Endothelial cell of umbilical vein (primary cell): ENCODE measurements around the gene NSD1. TPM values are rescaled to one million over a fixed set of nuclear protein-coding genes. Genes with fewer than 3 reads are reported as not detected.

Experiments used
- BruUV-seq: library from RNA; stranded (reverse); fragments of 400-500 nt; replicated peaks from 2 replicates; lab custom pipeline; 2021; lab: Mats Ljungman, UMichigan
- CTCF ChIA-PET: fragments of 300-600, 350-600 bp; sonication (Branson Sonifier 250); formaldehyde crosslinking; loops from one replicate; lab custom pipeline; 2021; ENCODE audit warnings: antibody characterized with exemption, inconsistent platforms; lab: Charles Lee
- POLR2A ChIA-PET: fragments of 300-600, 350-600 bp; sonication (Branson Sonifier 250); formaldehyde crosslinking; loops from one replicate; lab custom pipeline; 2021; ENCODE audit warnings: antibody characterized with exemption, inconsistent platforms; lab: Charles Lee
- DNase-seq: peaks from one replicate; pipeline ENCODE4 v3.0.0-alpha.2; 2011; ENCODE audit warnings: low read depth, low spot score
- FAIRE-seq: peaks from 2 replicates; lab custom pipeline; 2011; peaks lifted over from hg19 to GRCh38; lab: Jason Lieb, UNC
- H2AFZ ChIP-seq: 2 replicates; pipeline ENCODE4 v1.6.0; 2012; ENCODE audit warnings: low read depth, low read length, control low read depth, inconsistent platforms
- H3K27ac ChIP-seq: 2 replicates; pipeline ENCODE4 v1.5.1; 2011; ENCODE audit warnings: low read depth, mild to moderate bottlenecking, control low read depth, low read length, moderate library complexity; ENCODE audit not compliant: insufficient read depth
- H3K27me3 ChIP-seq, 2 experiments: 2 replicates each; pipeline versions ENCODE4 v1.6.0 to v1.6.1; 2011; ENCODE audit warnings: low read length in 2 of 2, mixed read lengths in 1 of 2; ENCODE audit not compliant: control insufficient read depth in 2 of 2, insufficient read depth in 2 of 2
- H3K36me3 ChIP-seq, 2 experiments: 2 replicates in 1 of 2; 3 replicates in 1 of 2; pipeline ENCODE4 v1.5.1; 2011; ENCODE audit warnings: low read length in 2 of 2, mild to moderate bottlenecking in 1 of 2, moderate library complexity in 1 of 2; ENCODE audit not compliant: control insufficient read depth in 2 of 2, insufficient read depth in 2 of 2; ENCODE audit errors: extremely low read depth in 1 of 2
- H3K4me1 ChIP-seq: 3 replicates; pipeline ENCODE4 v1.5.1; 2011; ENCODE audit warnings: mild to moderate bottlenecking, low read length; ENCODE audit not compliant: control insufficient read depth, insufficient read depth; ENCODE audit errors: extremely low read depth
- H3K4me2 ChIP-seq: 2 replicates; pipeline ENCODE4 v1.6.1; 2011; ENCODE audit warnings: low read length, control low read depth, mixed read lengths; ENCODE audit not compliant: insufficient read depth
- H3K4me3 ChIP-seq, 3 experiments: fragments of 200-600 bp in 1 of 3; sonication (generic), shearing (Covaris generic) in 1 of 3; replicated peaks in 1 of 3; 2 replicates each; pipeline ENCODE4 v1.5.1; 2011 to 2016; ENCODE audit warnings: control low read depth in 3 of 3, low read length in 3 of 3, mild to moderate bottlenecking in 2 of 3, inconsistent platforms in 1 of 3, low read depth in 1 of 3, moderate library complexity in 1 of 3; ENCODE audit not compliant: insufficient read depth in 1 of 3
- H3K79me2 ChIP-seq: 2 replicates; pipeline ENCODE4 v1.6.0; 2012; ENCODE audit warnings: low read length, inconsistent platforms; ENCODE audit not compliant: control insufficient read depth, insufficient read depth
- H3K9ac ChIP-seq: replicated peaks from 2 replicates; pipeline ENCODE3; 2011; ENCODE audit warnings: low read length, control low read depth; ENCODE audit not compliant: insufficient read depth; ENCODE audit errors: extremely low read depth
- H3K9me1 ChIP-seq: replicated peaks from 3 replicates; pipeline ENCODE4 v1.6.0; 2011; ENCODE audit warnings: mild to moderate bottlenecking, low read length; ENCODE audit not compliant: control insufficient read depth, insufficient read depth; ENCODE audit errors: extremely low read depth
- H3K9me3 ChIP-seq: replicated peaks from 2 replicates; pipeline ENCODE4 v1.5.1; 2012; ENCODE audit warnings: low read length, inconsistent platforms; ENCODE audit not compliant: control insufficient read depth, insufficient read depth
- H4K20me1 ChIP-seq: replicated peaks from 2 replicates; pipeline ENCODE3; 2011; ENCODE audit warnings: mild to moderate bottlenecking, low read length; ENCODE audit not compliant: control insufficient read depth, insufficient read depth; ENCODE audit errors: extremely low read depth
- EZH2 ChIP-seq: IDR thresholded peaks from 2 replicates; pipeline ENCODE4 v1.6.1; 2012; ENCODE audit warnings: borderline replicate concordance, low read depth, mild to moderate bottlenecking, moderate library complexity, low read length, inconsistent platforms; ENCODE audit not compliant: severe bottlenecking
- FOS ChIP-seq: IDR thresholded peaks from 2 replicates; pipeline ENCODE4 v1.6.1; 2011; ENCODE audit warnings: mild to moderate bottlenecking, low read length, moderate library complexity, borderline replicate concordance; ENCODE audit not compliant: insufficient read depth
- GATA2 ChIP-seq: IDR thresholded peaks from 2 replicates; pipeline ENCODE4 v1.7.0; 2011; ENCODE audit warnings: low read depth, mild to moderate bottlenecking, moderate library complexity, mixed read lengths, low read length; ENCODE audit not compliant: insufficient read length, insufficient read depth
- JUN ChIP-seq: IDR thresholded peaks from 2 replicates; pipeline ENCODE4 v1.6.1; 2011; ENCODE audit warnings: borderline replicate concordance, low read depth; ENCODE audit not compliant: insufficient read length, insufficient read depth
- MAX ChIP-seq: IDR thresholded peaks from 2 replicates; pipeline ENCODE4 v1.6.1; 2011; ENCODE audit not compliant: insufficient read depth, insufficient read length
- MYC ChIP-seq: IDR thresholded peaks from one replicate; pipeline ENCODE4 v1.6.1; 2011; ENCODE audit warnings: mild to moderate bottlenecking, low read depth, low read length
- POLR2A ChIP-seq: IDR thresholded peaks from 2 replicates; pipeline ENCODE4 v1.6.1; 2012; ENCODE audit warnings: low read depth, mild to moderate bottlenecking, control low read depth, low read length
- POLR2AphosphoS5 ChIP-seq: IDR thresholded peaks from 2 replicates; pipeline ENCODE4 v1.6.1; 2012; ENCODE audit warnings: low read depth, mild to moderate bottlenecking, control low read depth, low read length, moderate library complexity; ENCODE audit not compliant: insufficient read depth
- dilution Hi-C: fragments of 300-500 bp; cut with MboI; formaldehyde crosslinking; loops from one replicate; pipeline ENCODE4 v1.15.0; 2019; ENCODE audit warnings: low sequenced_read_pairs; ENCODE audit not compliant: extremely low pct_ligation_motif_present
- intact Hi-C: fragments of 100-400 bp; cut with micrococcal nuclease; formaldehyde crosslinking; loops from one replicate; pipeline ENCODE4 v1.10.0; 2022
- polyA plus RNA-seq, 4 experiments: library from polyadenylated mRNA; depleted of rRNA in 3 of 4; stranded (reverse) in 3 of 4; unstranded in 1 of 4; fragments of >200 nt; gene quantifications; 2 replicates each; pipeline versions ENCODE4 v1.2.1 to v1.2.3, GENCODE V29; 2011 to 2012; ENCODE audit warnings: missing spikeins in 1 of 4
- total RNA-seq: library from RNA; stranded (reverse); gene quantifications from 2 replicates; pipeline ENCODE4 v1.2.3, GENCODE V29; 2021
- TF ChIP-seq, protein P1 (sequence below), 2 donors: IDR thresholded peaks; 1 replicate in 1 of 2; 2 replicates in 1 of 2; pipeline ENCODE4 v1.5.1; 2011; ENCODE audit warnings: low read length in 2 of 2, mild to moderate bottlenecking in 2 of 2, moderate library complexity in 2 of 2, control low read depth in 1 of 2, inconsistent platforms in 1 of 2, low read depth in 1 of 2; ENCODE audit not compliant: insufficient read depth in 1 of 2; ENCODE audit errors: extremely low read depth in 1 of 2

NSD1 gene
- total and polyA plus RNA-seq, 2 donors (not counting 3 experiments of a cell fraction or from before 2014, with no cell fraction given), result 14.4 to 90.4 TPM

DNA sequence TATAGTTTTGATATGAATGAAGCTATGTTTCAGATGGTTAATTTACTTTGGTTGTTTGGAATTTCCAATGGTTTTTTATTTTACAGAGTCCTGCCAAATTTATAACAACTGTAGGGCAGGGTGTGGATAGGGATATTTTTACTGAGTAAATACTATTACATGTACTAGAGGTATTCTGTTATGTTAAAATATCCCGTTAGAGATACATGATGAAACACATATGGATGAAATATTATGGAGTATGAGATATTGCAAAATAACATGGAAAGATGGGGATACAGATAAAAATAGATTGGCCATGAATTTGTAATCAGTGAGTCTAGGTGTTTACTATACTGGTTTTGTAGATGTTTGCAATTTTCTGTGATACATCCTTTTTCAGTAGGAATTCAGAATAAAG lies 93.3 kb downstream of the NSD1 start:
- no peaks in the 10 kb centered on the region for H3K27me3 ChIP-seq
- H3K4me2 ChIP-seq, result no peak overlapping the region
- no TSS peak for BruUV-seq
- TF ChIP-seq POLR2AphosphoS5 (no peak), EZH2 (no peak), MYC (no peak), GATA2 (no peak), MAX (no peak), POLR2A (no peak), FOS (no peak), JUN (no peak)
- TF ChIP-seq, protein P1, sequence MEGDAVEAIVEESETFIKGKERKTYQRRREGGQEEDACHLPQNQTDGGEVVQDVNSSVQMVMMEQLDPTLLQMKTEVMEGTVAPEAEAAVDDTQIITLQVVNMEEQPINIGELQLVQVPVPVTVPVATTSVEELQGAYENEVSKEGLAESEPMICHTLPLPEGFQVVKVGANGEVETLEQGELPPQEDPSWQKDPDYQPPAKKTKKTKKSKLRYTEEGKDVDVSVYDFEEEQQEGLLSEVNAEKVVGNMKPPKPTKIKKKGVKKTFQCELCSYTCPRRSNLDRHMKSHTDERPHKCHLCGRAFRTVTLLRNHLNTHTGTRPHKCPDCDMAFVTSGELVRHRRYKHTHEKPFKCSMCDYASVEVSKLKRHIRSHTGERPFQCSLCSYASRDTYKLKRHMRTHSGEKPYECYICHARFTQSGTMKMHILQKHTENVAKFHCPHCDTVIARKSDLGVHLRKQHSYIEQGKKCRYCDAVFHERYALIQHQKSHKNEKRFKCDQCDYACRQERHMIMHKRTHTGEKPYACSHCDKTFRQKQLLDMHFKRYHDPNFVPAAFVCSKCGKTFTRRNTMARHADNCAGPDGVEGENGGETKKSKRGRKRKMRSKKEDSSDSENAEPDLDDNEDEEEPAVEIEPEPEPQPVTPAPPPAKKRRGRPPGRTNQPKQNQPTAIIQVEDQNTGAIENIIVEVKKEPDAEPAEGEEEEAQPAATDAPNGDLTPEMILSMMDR (IDR thresholded peaks at IDR 0.05; ENCODE audit: extremely low read depth in 1 of 2, insufficient read depth in 1 of 2, low read depth in 1 of 2, low read length in 2 of 2), result no peak
- FAIRE-seq (no peak), DNase-seq (no peak)
- dilution Hi-C loops (no loop called here), intact Hi-C loops (no loop called here)
- H4K20me1 ChIP-seq, result peaks cover 3% of the 10 kb centered on the region
- H2AFZ ChIP-seq, result no peak overlapping the region
- peaks cover 64% of the 10 kb centered on the region for H3K79me2 ChIP-seq
- no peaks in the 10 kb centered on the region for H3K36me3 ChIP-seq
- H3K4me1 ChIP-seq, result no peaks in the 10 kb centered on the region
- no peaks in the 10 kb centered on the region for H3K9me3 ChIP-seq
- CTCF ChIA-PET, result interaction anchor here (1.2 kb wide), 1 partner anchor 15 kb away, joined by 3 read pairs; no protein-coding TSS in a partner anchor
- H3K9me1 ChIP-seq, result peaks cover 2% of the 10 kb centered on the region
- POLR2A ChIA-PET, result no interaction called here
- H3K27ac ChIP-seq, result no peak overlapping the region
- no peak overlapping the region for H3K4me3 ChIP-seq
- no peak overlapping the region for H3K9ac ChIP-seq
